ENCODE data around the gene ZNF618.

GRCh38 chr9:114093761-114094505 lies 217.8 kb downstream of the ZNF618 start:
- no peak for TF ChIP-seq CTCF (IDR thresholded peaks at IDR 0.05; ENCODE audit: low read depth, low read length, poor library complexity, severe bottlenecking)
- no peak for TF ChIP-seq EZH2phosphoT487 (IDR thresholded peaks at IDR 0.05; ENCODE audit: borderline replicate concordance, low read length)
